Duodenal mucosa (tissue), 2 donors: Measurements from ENCODE around the gene MYO5A.
"Not testable (repeated sequence)": the region's sequence is repeated elsewhere in the genome, so short reads cannot be mapped to it uniquely, and the experiment has no call there.

Experiments used
- H3K27ac ChIP-seq: one replicate; pipeline ENCODE4 v1.7.0; 2013; ENCODE audit warnings: low read depth, low read length
- H3K27me3 ChIP-seq, 2 donors: one replicate each; pipeline ENCODE4 v1.7.0; 2013; ENCODE audit warnings: low read length in 2 of 2, control low read depth in 1 of 2; ENCODE audit not compliant: insufficient read depth in 2 of 2, control insufficient read depth in 1 of 2
- H3K36me3 ChIP-seq, 2 donors: one replicate each; pipeline ENCODE4 v1.7.0; 2013; ENCODE audit warnings: low read length in 2 of 2, control low read depth in 1 of 2; ENCODE audit not compliant: insufficient read depth in 2 of 2, control insufficient read depth in 1 of 2
- H3K4me1 ChIP-seq, 2 donors: one replicate each; pipeline ENCODE4 v1.7.0; 2013; ENCODE audit warnings: low read length in 2 of 2, control low read depth in 1 of 2; ENCODE audit not compliant: insufficient read depth in 2 of 2, control insufficient read depth in 1 of 2
- H3K4me3 ChIP-seq, 2 donors: one replicate each; pipeline ENCODE4 v1.7.0; 2013; ENCODE audit warnings: low read length in 2 of 2, low read depth in 1 of 2
- H3K9ac ChIP-seq, 2 donors: one replicate each; pipeline ENCODE4 v1.7.0; 2013; ENCODE audit warnings: low read length in 2 of 2, low read depth in 1 of 2
- H3K9me3 ChIP-seq, 2 donors: one replicate each; pipeline ENCODE4 v1.7.0; 2013; ENCODE audit warnings: low read length in 2 of 2, control low read depth in 1 of 2; ENCODE audit not compliant: control insufficient read depth in 1 of 2

Gene MYO5A

GRCh38 chr15:52443205-52443604, 85.5 kb downstream of the MYO5A start:
- not testable (repeated sequence) for H3K36me3 ChIP-seq, H3K27me3 ChIP-seq, H3K4me3 ChIP-seq, H3K9me3 ChIP-seq, H3K4me1 ChIP-seq, H3K27ac ChIP-seq, H3K9ac ChIP-seq

- Histone ChIP-seq H3K4me1 (peaks cover 5 to 7% of the 10 kb centered on the region in 2 donors), H3K27me3 (no peaks in the 10 kb centered on the region), H3K9ac (no peak overlapping the region), H3K27ac (no peak overlapping the region), H3K4me3 (no peak overlapping the region), H3K36me3 (no peaks in the 10 kb centered on the region), H3K9me3 (no peaks in the 10 kb centered on the region)
Observed at GRCh38 chr15:52441841-52442240, 86.8 kb downstream of the MYO5A start.

GRCh38 chr15:52440946-52441345, 87.7 kb downstream of the MYO5A start:
- Histone ChIP-seq H3K27me3 (no peaks in the 10 kb centered on the region), H3K36me3 (no peaks in the 10 kb centered on the region), H3K27ac (no peak overlapping the region), H3K9ac (no peak overlapping the region), H3K4me3 (no peak overlapping the region), H3K4me1 (peaks cover 5 to 7% of the 10 kb centered on the region in 2 donors), H3K9me3 (no peaks in the 10 kb centered on the region)

- Histone ChIP-seq H3K4me3 (no peak overlapping the region), H3K9ac (no peak overlapping the region), H3K27ac (no peak overlapping the region), H3K27me3 (no peaks in the 10 kb centered on the region), H3K9me3 (no peaks in the 10 kb centered on the region), H3K36me3 (no peaks in the 10 kb centered on the region), H3K4me1 (peaks cover 2 to 5% of the 10 kb centered on the region in 2 donors)
Observed at GRCh38 chr15:52440414-52440813, 88.3 kb downstream of the MYO5A start.

- no peaks in the 10 kb centered on the region for H3K9me3 ChIP-seq
- H3K27ac ChIP-seq: no peak overlapping the region
- H3K4me1 ChIP-seq: peaks cover 0 to 5% of the 10 kb centered on the region in 2 donors
- H3K4me3 ChIP-seq: no peak overlapping the region
- H3K27me3 ChIP-seq: no peaks in the 10 kb centered on the region
- H3K36me3 ChIP-seq: no peaks in the 10 kb centered on the region
- H3K9ac ChIP-seq: no peak overlapping the region
Observed at GRCh38 chr15:52439470-52439869, 89.2 kb downstream of the MYO5A start.

GRCh38 chr15:52439042-52439441, 89.6 kb downstream of the MYO5A start:
- H3K27ac ChIP-seq, H3K27me3 ChIP-seq, H3K4me1 ChIP-seq, H3K4me3 ChIP-seq, H3K9me3 ChIP-seq, H3K36me3 ChIP-seq, H3K9ac ChIP-seq: not testable (repeated sequence)

GRCh38 chr15:52438047-52438446, 90.6 kb downstream of the MYO5A start:
- no peak overlapping the region for H3K4me3 ChIP-seq
- no peak overlapping the region for H3K27ac ChIP-seq
- peaks cover 0 to 5% of the 10 kb centered on the region in 2 donors for H3K4me1 ChIP-seq
- H3K9ac ChIP-seq: no peak overlapping the region
- no peaks in the 10 kb centered on the region for H3K9me3 ChIP-seq
- H3K36me3 ChIP-seq: no peaks in the 10 kb centered on the region
- H3K27me3 ChIP-seq: no peaks in the 10 kb centered on the region

- Histone ChIP-seq H3K4me1 (peaks cover 0 to 5% of the 10 kb centered on the region in 2 donors), H3K9me3 (no peaks in the 10 kb centered on the region), H3K27ac (no peak overlapping the region), H3K9ac (no peak overlapping the region), H3K36me3 (no peaks in the 10 kb centered on the region), H3K4me3 (no peak overlapping the region), H3K27me3 (no peaks in the 10 kb centered on the region)
Observed at GRCh38 chr15:52437646-52438045, 91.0 kb downstream of the MYO5A start.

GRCh38 chr15:52436981-52437380, 91.7 kb downstream of the MYO5A start:
- Histone ChIP-seq H3K36me3 (no peaks in the 10 kb centered on the region), H3K4me3 (no peak overlapping the region), H3K4me1 (peaks cover 0 to 5% of the 10 kb centered on the region in 2 donors), H3K27ac (no peak overlapping the region), H3K9me3 (no peaks in the 10 kb centered on the region), H3K27me3 (no peaks in the 10 kb centered on the region), H3K9ac (no peak overlapping the region)

- H3K9me3 ChIP-seq: no peaks in the 10 kb centered on the region
- no peak overlapping the region for H3K27ac ChIP-seq
- H3K36me3 ChIP-seq: no peaks in the 10 kb centered on the region
- H3K27me3 ChIP-seq: no peaks in the 10 kb centered on the region
- peaks cover 0 to 5% of the 10 kb centered on the region in 2 donors for H3K4me1 ChIP-seq
- H3K4me3 ChIP-seq: no peak overlapping the region
- no peak overlapping the region for H3K9ac ChIP-seq
Observed at GRCh38 chr15:52434885-52435284, 93.8 kb downstream of the MYO5A start.

GRCh38 chr15:52428297-52428696, 100.4 kb downstream of the MYO5A start:
- Histone ChIP-seq H3K4me1 (no peaks in the 10 kb centered on the region), H3K27ac (no peak overlapping the region), H3K9ac (no peak overlapping the region), H3K4me3 (no peak overlapping the region), H3K27me3 (no peaks in the 10 kb centered on the region), H3K36me3 (no peaks in the 10 kb centered on the region), H3K9me3 (no peaks in the 10 kb centered on the region)
